H4 (cell line): ENCODE measurements around the gene DHRS7. TPM values are rescaled to one million over a fixed set of nuclear protein-coding genes. Genes with fewer than 3 reads are reported as not detected.
"Not testable (repeated sequence)": the region's sequence is repeated elsewhere in the genome, so short reads cannot be mapped to it uniquely, and the experiment has no call there.

Source experiments
- DNase-seq: peaks from one replicate; pipeline ENCODE4 v3.0.0-alpha.2; 2015; ENCODE audit warnings: low spot score
- total RNA-seq: library from RNA; depleted of rRNA; stranded (reverse); fragments of >200 nt; shearing (Covaris generic); gene quantifications from 2 replicates; pipeline ENCODE4 v1.2.3, GENCODE V29; 2014; rRNA removed

DHRS7 gene
- total RNA-seq, 1 experiment from 2014 or later = 79.6 TPM

DNA sequence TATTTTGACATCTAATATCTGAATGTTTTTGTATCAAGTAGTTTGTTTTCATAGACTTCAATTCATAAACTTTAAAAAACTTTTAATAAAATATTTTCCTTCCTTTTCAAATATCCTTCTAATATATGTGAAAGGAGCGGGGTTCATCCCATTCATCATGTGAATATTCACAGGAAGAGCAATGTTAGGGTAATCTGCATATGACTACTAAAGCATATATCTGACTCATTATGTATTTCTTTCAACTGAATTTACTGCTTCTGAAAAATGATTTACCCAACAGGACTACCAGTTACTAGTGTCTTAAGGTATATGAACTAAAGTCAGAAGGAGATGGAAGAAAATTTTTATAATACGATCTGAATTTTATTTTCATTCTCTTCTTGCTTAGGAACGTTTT, 30.5 kb downstream of the DHRS7 start:
- DNase-seq = no peak

DNA sequence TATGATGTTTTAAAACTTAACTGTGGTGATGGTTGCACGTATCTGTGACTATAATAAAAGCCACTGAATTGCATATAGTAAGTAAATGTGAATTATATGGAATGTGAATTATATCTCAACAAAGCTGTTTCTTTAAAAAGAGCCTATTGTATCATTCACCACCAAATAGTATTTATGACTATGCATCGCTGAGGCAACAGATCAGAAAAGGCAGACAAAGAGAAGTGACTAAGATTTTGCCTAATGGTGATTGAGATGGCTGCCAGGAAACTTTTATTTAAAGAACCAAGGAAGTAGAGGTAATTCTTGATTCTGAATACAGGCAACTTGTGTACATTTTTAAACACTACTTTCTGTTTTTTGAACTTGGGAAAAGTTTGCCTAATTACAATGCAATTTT, 31.7 kb downstream of the DHRS7 start:
- no peak for DNase-seq

DNA sequence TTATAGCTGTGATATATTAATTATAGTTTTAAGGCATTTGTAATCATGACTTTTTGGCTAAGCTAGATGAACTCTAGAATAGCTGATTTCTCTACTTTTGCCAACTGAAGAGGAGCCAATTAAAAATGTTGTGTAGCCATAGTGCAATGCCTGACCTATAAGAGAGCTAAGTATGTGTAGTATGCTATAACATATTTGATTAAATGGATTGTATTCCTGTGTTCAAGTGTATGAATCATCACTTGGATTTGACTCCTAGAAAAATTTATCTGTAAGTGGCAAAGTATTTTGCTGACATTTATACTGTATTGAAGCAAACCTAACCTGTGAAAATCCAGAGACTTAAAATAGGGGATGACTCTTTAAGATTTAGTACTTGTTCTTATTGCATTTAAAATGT, 39.3 kb downstream of the DHRS7 start:
- DNase-seq = no peak

GRCh38 chr14:60116181-60116580, 49.0 kb downstream of the DHRS7 start:
- DNase-seq = no peak

GRCh38 chr14:60114881-60115280, 50.3 kb downstream of the DHRS7 start:
- no peak for DNase-seq

DNA sequence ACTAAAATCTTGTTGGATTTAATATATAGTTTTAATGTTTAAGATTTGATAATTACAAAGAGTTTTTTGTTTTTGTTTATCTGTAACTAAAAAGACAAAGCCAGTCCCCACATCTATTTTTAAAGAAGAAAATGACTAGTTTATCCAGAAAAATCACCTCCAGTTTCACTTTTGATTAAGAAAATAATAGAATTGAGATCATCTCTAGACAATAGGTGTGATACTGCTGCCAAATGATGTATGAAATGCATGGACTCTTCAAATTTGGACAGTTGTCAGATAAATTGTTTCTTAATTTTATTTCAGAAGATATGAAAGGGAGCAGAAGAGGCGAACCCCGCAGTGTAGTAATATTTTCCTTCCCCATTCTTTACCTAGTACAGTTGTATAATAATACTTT, 53.5 kb downstream of the DHRS7 start:
- no peak for DNase-seq

DNA sequence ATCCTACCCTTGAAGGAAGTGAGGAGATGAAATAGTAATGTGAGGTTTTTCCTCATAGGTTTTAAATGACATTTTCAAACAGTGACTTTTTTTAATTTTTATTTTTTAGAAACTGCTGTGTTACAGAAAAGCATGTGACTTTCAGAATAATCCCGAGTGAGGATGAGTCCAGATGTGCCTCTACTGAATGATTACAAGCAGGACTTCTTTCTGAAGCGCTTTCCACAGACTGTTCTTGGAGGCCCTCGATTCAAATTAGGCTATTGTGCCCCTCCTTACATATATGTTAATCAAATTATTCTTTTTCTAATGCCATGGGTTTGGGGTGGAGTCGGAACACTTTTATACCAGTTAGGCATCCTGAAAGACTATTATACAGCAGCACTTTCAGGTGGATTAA, 57.7 kb downstream of the DHRS7 start:
- DNase-seq = no peak

GRCh38 chr14:60106339-60106738, 58.9 kb downstream of the DHRS7 start:
- no peak for DNase-seq

- no peak for DNase-seq
Observed at GRCh38 chr14:60102389-60102788, 62.8 kb downstream of the DHRS7 start.

- DNase-seq = no peak
Observed at GRCh38 chr14:60101786-60102185, 63.4 kb downstream of the DHRS7 start.

GRCh38 chr14:60099855-60100254, 65.3 kb downstream of the DHRS7 start:
- DNase-seq = not testable (repeated sequence)

GRCh38 chr14:60097974-60098373, 67.2 kb downstream of the DHRS7 start:
- DNase-seq = no peak

- no peak for DNase-seq
Observed at GRCh38 chr14:60095781-60096450, 69.3 kb downstream of the DHRS7 start.

DNA sequence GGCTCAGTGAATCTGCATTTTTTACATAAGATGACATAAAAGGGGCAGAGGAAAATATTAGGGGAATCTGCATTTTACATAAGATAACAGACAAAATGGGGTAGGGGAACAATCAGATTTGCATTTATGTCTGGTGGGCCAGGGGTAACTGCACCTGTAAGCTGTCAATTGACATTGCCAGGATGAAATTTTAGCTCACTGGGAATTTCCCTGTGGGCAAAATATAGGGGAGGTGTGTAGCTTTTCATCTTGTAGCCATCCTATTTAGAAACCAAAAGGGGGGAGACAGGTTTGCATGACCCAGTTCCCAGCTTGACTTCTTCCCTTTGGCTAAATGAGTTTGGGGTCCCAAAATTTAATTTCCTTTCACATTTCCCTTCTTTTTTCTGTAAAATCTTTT, 70.0 kb downstream of the DHRS7 start:
- DNase-seq = no peak

DNA sequence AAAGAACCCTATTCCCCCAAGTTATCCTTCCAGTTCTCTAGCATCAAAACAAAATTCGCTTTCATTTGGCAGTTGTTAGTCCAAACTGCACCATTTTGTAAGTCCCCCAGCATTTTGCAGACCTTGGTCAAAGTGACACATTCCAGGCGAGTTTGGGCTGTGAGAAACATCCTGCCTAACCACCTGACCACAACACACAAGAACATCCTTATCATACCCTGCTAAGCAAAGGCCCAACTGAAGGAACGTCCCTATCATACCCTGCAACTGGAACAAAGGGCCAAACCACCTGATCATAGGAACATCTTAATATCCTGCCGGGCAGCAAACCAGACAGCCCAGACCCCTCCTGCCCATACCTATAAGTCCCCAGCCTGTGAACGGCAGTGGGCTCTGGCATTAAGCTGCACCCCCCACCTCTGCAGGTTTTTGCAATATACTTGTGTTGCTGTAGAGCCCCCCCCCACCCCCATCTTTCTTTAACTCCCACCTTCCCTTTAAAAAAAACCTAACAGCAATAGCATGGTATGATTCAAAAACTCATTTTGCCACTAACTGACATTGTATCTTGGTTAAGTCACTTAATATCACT, 70.8 kb downstream of the DHRS7 start:
- DNase-seq = peak; percentile 71

Other genes starting within 250 kb of the DHRS7 start
- not detected in 2 replicates for gene LRRC9, start 245.3 kb downstream of the DHRS7 start, total RNA-seq
- gene PCNX4, start 73.5 kb downstream of the DHRS7 start, total RNA-seq = 48.6 and 65.4 TPM in 2 replicates
- gene PPM1A, start 83.8 kb upstream of the DHRS7 start, total RNA-seq = 22.1 and 24.9 TPM in 2 replicates